Mesodermal cell (in vitro differentiated cells): ENCODE measurements around the gene SERP2. TPM values are rescaled to one million over a fixed set of nuclear protein-coding genes. Genes with fewer than 3 reads are reported as not detected.
"Not testable (repeated sequence)": the region's sequence is repeated elsewhere in the genome, so short reads cannot be mapped to it uniquely, and the experiment has no call there.

ENCODE experiments used
- H3K27ac ChIP-seq: 2 replicates; pipeline ENCODE4 v1.7.0; 2013; ENCODE audit warnings: mild to moderate bottlenecking, low read depth, low read length, moderate library complexity; ENCODE audit not compliant: severe bottlenecking
- H3K36me3 ChIP-seq: 2 replicates; pipeline ENCODE4 v1.7.1; 2013; ENCODE audit warnings: mild to moderate bottlenecking, low read length, moderate library complexity; ENCODE audit not compliant: control insufficient read depth, insufficient read depth
- H3K4me1 ChIP-seq: one replicate; pipeline ENCODE4 v1.7.1; 2013; ENCODE audit warnings: mild to moderate bottlenecking, low read length; ENCODE audit not compliant: insufficient read depth, control insufficient read depth, poor library complexity, severe bottlenecking
- H3K4me3 ChIP-seq: 2 replicates; pipeline ENCODE4 v1.7.0; 2013; ENCODE audit warnings: low read length, control low read depth, mild to moderate bottlenecking; ENCODE audit not compliant: insufficient read depth, poor library complexity, severe bottlenecking; ENCODE audit errors: extremely low read depth
- H3K9me3 ChIP-seq: 2 replicates; pipeline ENCODE4 v1.7.1; 2013; ENCODE audit warnings: mild to moderate bottlenecking, low read length, moderate library complexity; ENCODE audit not compliant: control insufficient read depth
- WGBS, 2 experiments: methylation state at CpG; one replicate each; pipeline ENCODE4 v1.1.5; 2013; ENCODE audit warnings: missing lambda C conversion rate in 2 of 2; ENCODE audit not compliant: insufficient coverage in 2 of 2; 5-methylcytosine and 5-hydroxymethylcytosine counted together
- polyA plus RNA-seq, 2 experiments: library from polyadenylated mRNA; stranded (reverse); fragments of 50-300 nt; gene quantifications; one replicate each; pipeline ENCODE4 v1.2.3, GENCODE V29; 2013

The SERP2 gene
- 2.5 TPM for polyA plus RNA-seq (2013, experiment 1 of 2)
- 3.1 TPM for polyA plus RNA-seq (2013, experiment 2 of 2)

DNA sequence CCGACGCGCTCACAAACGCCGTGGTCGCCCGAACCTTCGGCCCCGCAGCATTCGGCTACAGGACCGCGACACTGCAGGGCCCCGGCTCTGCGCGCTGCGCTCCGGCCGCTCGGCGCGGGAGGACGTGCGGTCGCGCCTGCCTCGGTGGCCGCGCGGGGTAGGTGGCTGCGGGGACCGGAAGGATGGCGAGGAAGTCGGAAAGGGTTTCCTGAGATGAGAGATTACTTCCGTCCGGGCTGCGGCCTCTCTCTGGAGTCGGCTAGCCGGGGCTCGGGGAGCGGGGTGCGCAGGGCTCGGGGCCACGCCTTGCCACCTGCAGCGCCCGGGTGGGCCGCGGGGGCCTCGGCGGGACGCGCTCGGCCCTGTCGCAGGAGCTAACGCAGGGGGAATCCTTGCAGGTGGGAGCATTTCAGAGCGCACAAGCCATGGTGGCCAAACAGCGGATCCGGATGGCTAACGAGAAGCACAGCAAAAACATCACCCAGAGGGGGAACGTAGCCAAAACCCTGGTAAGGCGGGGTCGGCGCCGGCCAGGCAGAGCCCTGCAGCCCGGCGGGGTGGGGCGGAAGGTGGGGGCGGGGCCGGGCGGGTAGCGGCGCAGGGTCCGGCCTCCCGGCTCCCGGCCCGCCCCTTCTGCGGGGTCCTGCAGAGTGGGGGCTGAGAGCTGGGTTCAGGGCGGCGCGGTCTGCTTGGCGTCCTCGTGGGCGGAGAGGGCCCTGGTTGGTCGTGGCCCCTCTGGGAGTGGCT lies at the start of gene SERP2:
SERP2 (plus strand) TSS at position 224 of the 747 bp plus-strand sequence; CDS start at position 426, 202 bp downstream.
- WGBS, 2 experiments: 6 to 8% methylated on average over 29 to 59 of the region's 83 CpGs
- no peaks in the 10 kb centered on the region for H3K36me3 ChIP-seq
- peak within 1 kb of the TSS; percentile 47 for H3K4me3 ChIP-seq
- H3K9me3 ChIP-seq: no peaks in the 10 kb centered on the region
- H3K27ac ChIP-seq: peak within 1 kb of the TSS; percentile 43
- H3K4me1 ChIP-seq: peaks cover 10% of the 10 kb centered on the region

DNA sequence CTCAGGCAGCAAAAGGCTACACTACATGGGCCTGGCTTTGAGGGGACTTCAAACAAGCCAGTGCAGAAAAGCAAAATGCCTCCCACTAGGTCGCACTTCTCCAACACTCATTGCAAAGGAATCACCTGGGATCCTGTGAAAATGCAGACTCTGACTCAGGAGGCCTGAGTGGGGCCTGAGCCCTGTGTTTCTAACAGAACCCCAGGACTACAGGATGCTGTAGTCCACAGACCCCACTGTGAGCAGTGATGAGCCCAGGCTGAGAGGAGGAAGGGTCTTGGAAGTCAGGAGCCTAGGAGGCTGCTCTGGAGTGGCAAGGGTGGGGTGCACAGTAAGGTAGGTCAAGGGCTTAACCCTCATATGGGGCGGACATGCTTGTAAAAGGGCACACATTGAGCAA lies 46.7 kb upstream of the SERP2 start:
- 100% methylated on average over 2 of the region's 2 CpGs for WGBS, 2 experiments

DNA sequence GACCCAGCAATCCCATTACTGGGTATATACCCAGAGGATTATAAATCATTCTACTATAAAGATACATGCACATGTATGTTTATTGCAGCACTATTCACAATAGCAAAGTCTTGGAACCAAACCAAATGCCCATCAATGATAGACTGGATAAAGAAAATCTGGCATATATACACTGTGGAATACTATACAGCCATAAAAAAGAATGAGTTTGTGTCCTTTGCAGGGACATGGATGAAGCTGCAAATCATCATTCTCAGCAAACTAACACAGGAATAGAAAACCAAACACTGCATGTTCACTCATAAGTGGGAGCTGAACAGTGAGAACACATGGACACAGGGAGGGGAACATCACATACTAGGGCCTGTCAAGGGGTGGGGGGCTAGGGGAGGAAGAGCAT lies 44.6 kb upstream of the SERP2 start:
- not testable (repeated sequence) for H3K9me3 ChIP-seq, H3K4me3 ChIP-seq, H3K36me3 ChIP-seq, H3K27ac ChIP-seq
- H3K4me1 ChIP-seq: peaks cover 26% of the 10 kb centered on the region

More for the DNA sequence above, 46.7 kb upstream of the SERP2 start:
- peak overlapping the region; percentile 59 for H3K27ac ChIP-seq
- no peaks in the 10 kb centered on the region for H3K36me3 ChIP-seq
- no peak overlapping the region for H3K4me3 ChIP-seq
- H3K9me3 ChIP-seq: no peaks in the 10 kb centered on the region
- H3K4me1 ChIP-seq: peaks cover 18% of the 10 kb centered on the region

DNA sequence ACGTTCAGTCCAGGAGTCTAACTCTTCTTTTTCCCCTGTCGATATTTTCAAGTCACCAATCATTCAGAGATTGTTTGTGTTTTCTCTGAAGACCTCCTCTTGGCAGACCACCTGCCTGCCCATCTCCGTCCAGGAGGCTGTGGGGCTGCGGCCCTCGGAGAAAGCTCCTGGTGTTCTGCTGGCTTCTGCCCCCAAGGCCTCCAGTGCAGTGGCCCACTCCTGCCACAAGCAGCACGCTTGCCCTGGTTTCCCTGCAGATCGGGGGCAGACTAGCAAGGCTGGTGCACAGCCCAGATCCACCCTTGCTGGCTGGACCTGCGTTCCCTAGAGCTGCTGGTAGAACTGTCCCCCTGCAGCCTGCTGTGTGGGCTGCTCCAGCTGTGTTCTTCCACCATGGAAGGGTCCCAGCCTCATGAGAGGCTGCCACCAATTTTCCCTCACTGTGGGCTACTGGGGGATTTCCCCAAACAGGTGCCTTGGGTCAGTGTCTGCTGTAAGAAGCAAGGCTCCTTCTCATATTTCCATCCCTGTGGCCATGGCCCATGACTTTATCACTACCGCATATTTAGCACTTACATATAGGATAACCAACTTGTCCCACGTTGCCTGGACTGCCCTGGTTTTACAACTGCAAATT lies 43.6 kb upstream of the SERP2 start:
- no peak overlapping the region for H3K27ac ChIP-seq
- no peaks in the 10 kb centered on the region for H3K36me3 ChIP-seq
- WGBS, 2 experiments: 90 to 95% methylated on average over 9 to 10 of the region's 10 CpGs
- H3K9me3 ChIP-seq: no peaks in the 10 kb centered on the region
- peaks cover 34% of the 10 kb centered on the region for H3K4me1 ChIP-seq
- H3K4me3 ChIP-seq: no peak overlapping the region

DNA sequence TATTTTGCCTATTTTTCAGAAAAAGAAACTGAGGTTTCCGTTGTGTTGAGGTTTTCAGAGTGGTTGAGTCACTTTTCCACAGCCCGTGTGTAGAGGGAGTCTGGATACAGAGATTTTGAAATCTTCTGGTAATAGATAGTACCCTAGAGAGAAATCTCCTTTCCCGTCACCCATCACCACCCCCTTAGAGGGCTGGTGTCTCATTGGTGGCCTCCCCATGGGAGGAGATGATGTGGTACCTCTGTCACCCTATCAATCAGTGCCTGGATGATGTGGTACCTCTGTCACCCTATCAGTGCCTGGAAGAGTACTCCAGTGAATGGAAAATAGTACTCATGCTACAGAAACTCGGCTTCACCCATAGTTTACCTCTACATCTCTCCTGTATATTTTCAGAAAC lies 42.2 kb upstream of the SERP2 start:
- Histone ChIP-seq H3K4me1 (peaks cover 33% of the 10 kb centered on the region), H3K27ac (peak overlapping the region; percentile 72), H3K4me3 (no peak overlapping the region), H3K9me3 (no peaks in the 10 kb centered on the region), H3K36me3 (no peaks in the 10 kb centered on the region)
- 100% methylated on average over 1 of the region's 4 CpGs; no CpG with 5 or more reads in 1 of the 2 experiments for WGBS, 2 experiments

DNA sequence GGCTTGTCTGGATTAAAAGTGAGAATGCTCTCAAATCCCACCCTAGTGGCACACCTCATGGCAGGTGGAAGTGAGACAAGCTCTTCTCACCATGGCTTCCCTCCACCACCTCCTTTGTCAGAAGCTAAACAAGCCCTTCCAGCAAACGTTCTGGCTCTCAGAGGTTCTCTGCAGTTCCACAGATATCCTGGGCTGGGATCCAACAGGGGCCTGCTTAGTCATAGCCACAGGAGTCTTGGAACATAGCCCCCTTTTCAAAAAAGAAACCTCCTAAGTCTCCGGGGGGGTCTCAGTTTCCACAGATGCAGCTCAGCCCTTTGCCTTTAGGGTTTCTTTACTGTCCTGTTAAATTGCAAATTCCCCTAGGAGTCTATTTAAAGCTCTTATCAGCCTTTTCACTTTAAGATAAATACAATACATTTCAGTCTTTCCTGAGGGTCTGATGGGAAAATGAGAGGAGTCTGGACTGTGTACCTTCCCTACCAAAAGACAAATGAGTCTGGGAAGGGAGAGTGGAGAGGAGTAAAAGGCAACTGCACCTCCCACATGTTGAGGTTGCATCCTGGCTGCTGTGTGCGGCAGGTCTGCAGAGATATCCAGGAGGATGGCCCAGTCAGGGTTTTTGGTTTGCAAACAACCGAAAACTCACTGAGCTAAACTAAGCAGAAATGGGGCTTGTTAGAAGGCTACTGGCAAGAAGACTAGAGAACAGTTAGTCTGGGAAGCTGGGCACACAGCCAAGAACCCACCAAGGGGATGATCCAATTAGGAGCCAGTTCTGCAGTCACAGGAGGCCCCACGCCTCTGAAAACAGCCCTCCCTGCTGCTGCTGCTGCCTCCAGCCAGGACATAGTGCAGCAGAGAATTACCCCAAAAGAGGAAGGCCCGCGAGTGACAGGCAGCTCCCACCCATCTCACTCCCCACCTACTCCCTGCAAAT lies 41.4 kb upstream of the SERP2 start:
- Histone ChIP-seq H3K27ac (peak overlapping the region; percentile 72), H3K9me3 (no peaks in the 10 kb centered on the region), H3K36me3 (no peaks in the 10 kb centered on the region), H3K4me3 (no peak overlapping the region), H3K4me1 (peaks cover 27% of the 10 kb centered on the region)
- 55 to 60% methylated on average over 3 to 5 of the region's 7 CpGs for WGBS, 2 experiments

DNA sequence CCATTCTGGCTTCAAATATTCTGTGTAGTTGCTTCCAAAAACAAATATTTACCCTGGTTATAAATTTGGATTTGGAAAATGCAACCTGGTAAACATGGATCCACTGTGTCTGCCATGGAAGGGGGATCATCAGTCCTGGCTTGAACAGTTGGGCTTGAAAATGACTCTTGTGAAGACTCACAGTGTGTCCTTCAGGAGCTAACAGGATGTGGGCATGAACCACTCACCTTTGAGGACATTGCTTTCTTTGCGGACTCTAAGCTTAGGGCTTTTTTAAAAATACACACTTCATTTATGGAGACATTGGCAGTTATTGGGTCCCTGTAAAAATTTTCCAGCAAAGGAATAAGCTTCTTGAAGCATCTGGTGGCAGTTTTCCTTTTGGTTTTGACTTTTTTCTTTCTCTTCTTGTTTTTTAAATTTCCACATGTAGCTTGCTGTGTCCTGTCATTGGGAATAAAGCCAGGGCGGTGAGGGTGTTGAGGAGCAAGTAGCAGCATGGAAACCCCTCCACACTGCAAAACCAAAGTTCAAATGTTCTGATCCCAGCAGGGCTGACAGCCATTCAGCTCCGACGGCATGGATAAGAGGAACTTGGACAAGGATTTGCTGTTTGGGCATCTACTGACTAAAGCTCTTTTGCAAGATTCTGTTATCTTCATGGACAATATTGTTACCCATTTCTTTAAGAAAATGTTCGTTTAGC lies 39.5 kb upstream of the SERP2 start:
- Histone ChIP-seq H3K9me3 (no peaks in the 10 kb centered on the region), H3K27ac (no peak overlapping the region), H3K36me3 (no peaks in the 10 kb centered on the region), H3K4me3 (no peak overlapping the region), H3K4me1 (peaks cover 27% of the 10 kb centered on the region)
- 64 to 81% methylated on average over 2 of the region's 5 CpGs for WGBS, 2 experiments

DNA sequence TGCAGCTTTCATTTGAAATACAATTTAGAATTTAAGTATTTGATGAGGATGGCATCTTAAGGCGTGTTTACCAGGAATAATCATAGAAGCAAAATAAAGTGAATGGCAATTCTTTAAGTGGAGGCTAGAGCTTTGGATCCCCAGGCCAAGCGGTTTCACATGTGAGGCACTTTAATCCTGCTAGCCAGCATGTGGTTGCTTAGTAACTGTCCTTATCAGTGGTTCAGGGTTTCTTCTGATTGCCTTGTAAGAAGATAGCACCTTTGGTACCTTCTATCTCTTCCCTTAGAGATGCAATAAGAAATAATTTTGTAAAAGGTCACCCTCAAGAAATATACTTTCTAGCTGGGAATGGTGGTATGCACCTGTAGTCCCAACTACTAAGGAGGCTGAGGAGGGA lies 38.9 kb upstream of the SERP2 start:
- Histone ChIP-seq H3K27ac (no peak overlapping the region), H3K4me3 (no peak overlapping the region), H3K36me3 (no peaks in the 10 kb centered on the region), H3K9me3 (no peaks in the 10 kb centered on the region), H3K4me1 (peaks cover 27% of the 10 kb centered on the region)
- WGBS, 2 experiments: 87 to 93% methylated on average over 2 of the region's 2 CpGs

DNA sequence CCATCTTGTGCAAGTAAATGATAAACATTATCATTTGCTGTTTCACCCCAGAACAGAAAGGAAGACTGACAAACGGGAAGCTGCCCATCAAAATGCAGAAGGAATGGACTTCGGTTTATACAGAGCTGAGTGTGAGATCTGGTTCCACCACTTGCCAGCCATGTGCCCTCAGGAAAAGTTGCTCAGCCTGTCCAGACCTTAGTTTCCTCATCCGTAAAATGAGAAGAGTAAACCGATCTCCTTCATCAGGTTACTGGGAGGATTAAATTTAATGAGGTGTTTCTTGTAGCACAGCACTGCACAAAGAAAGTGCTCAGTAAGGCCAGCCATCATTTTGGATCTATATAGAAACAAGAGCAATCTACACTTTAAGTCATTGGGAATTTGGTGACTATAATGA lies 36.7 kb upstream of the SERP2 start:
- WGBS, 2 experiments: 95 to 100% methylated on average over 2 to 4 of the region's 4 CpGs

DNA sequence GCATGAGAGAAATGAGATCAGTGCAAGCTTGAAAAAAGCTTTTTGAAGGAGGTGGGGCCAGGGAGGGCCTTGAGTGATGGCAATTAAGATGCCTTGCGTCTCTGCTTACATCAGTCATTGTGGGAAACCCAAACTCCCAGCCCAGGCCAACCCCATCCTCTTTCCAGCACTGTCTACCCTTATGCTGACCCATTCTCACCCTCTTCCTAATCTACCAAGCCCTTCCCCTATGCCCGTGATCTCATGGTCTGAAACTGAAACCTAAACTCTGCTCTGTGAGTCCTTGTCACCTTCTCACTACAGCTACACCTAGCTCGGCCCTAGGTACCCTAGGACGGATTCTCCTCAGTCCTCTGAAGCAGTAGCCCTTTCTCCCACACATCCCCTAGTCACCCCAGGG lies 36.0 kb upstream of the SERP2 start:
- Histone ChIP-seq H3K9me3 (peaks cover 9% of the 10 kb centered on the region), H3K36me3 (no peaks in the 10 kb centered on the region), H3K4me3 (no peak overlapping the region), H3K4me1 (peaks cover 14% of the 10 kb centered on the region), H3K27ac (no peak overlapping the region)
- 88 to 96% methylated on average over 4 of the region's 4 CpGs for WGBS, 2 experiments

More for the DNA sequence above, 36.7 kb upstream of the SERP2 start:
- peaks cover 9% of the 10 kb centered on the region for H3K9me3 ChIP-seq
- no peaks in the 10 kb centered on the region for H3K36me3 ChIP-seq
- H3K4me1 ChIP-seq: peaks cover 20% of the 10 kb centered on the region
- no peak overlapping the region for H3K4me3 ChIP-seq
- H3K27ac ChIP-seq: no peak overlapping the region
